Neural cell (in vitro differentiated cells): ENCODE results near the gene CELA3B.
"Not testable (repeated sequence)": the region's sequence is repeated elsewhere in the genome, so short reads cannot be mapped to it uniquely, and the experiment has no call there.

Experiments used
- EP300 ChIP-seq: fragments of 450-650 bp; conservative IDR thresholded peaks from 2 replicates; pipeline ENCODE4 v1.6.1; 2014; ENCODE audit warnings: antibody characterized with exemption, mild to moderate bottlenecking, moderate library complexity; ENCODE audit not compliant: poor library complexity, severe bottlenecking
- EZH2 ChIP-seq: fragments of 200-600, 300-800 bp; shearing (Covaris generic), sonication (generic); IDR thresholded peaks from 2 replicates; pipeline ENCODE4 v1.6.1; 2014; ENCODE audit warnings: antibody characterized with exemption, low read length, borderline replicate concordance, mild to moderate bottlenecking; ENCODE audit not compliant: insufficient read depth, poor library complexity, severe bottlenecking
- MXI1 ChIP-seq: fragments of 450-650 bp; conservative IDR thresholded peaks from 2 replicates; pipeline ENCODE4 v1.6.1; 2014; ENCODE audit warnings: antibody characterized with exemption, mild to moderate bottlenecking; ENCODE audit not compliant: poor library complexity, severe bottlenecking
- POLR2AphosphoS5 ChIP-seq: IDR thresholded peaks from 2 replicates; pipeline ENCODE4 v1.6.1; 2012
- RAD21 ChIP-seq: fragments of 450-650 bp; conservative IDR thresholded peaks from 2 replicates; pipeline ENCODE4 v1.6.1; 2014; ENCODE audit warnings: antibody characterized with exemption, mild to moderate bottlenecking, moderate library complexity
- TAF1 ChIP-seq: IDR thresholded peaks from 2 replicates; pipeline ENCODE4 v1.6.1; 2012; ENCODE audit warnings: low read depth
- TF ChIP-seq, protein P1 (sequence below): fragments of 450-650 bp; IDR thresholded peaks from 2 replicates; pipeline ENCODE4 v1.5.1; 2014; ENCODE audit warnings: antibody characterized with exemption, mild to moderate bottlenecking, moderate library complexity; ENCODE audit not compliant: poor library complexity, severe bottlenecking
- TF ChIP-seq, protein P2 (sequence below): IDR thresholded peaks from 2 replicates; pipeline ENCODE4 v1.6.1; 2012; ENCODE audit warnings: borderline replicate concordance

DNA sequence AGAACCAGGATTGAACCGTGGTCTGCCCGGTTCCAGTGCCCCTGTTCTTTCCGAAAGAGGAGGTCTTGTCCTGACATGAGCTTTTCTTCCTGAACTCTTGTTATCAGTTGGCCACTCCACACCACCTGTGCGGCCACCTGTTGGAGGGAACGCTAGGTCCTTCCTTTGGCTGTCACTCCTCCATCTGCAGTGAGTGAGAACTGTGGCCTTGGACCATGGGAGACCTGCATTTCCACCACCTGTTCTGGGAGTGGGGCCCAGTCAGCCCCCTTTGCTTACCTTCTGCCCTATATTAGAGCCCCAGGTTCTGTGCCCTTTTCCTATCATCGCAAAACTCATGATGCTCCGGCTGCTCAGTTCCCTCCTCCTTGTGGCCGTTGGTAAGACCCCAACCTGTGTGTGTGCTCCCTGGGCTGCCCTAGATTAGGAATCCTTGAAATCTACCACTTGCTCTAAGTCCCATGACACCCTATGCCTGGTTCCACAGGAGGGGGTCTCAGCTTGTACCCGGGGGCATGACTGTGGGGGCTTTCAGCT is at the start of gene CELA3B:
- TF ChIP-seq, protein P1, sequence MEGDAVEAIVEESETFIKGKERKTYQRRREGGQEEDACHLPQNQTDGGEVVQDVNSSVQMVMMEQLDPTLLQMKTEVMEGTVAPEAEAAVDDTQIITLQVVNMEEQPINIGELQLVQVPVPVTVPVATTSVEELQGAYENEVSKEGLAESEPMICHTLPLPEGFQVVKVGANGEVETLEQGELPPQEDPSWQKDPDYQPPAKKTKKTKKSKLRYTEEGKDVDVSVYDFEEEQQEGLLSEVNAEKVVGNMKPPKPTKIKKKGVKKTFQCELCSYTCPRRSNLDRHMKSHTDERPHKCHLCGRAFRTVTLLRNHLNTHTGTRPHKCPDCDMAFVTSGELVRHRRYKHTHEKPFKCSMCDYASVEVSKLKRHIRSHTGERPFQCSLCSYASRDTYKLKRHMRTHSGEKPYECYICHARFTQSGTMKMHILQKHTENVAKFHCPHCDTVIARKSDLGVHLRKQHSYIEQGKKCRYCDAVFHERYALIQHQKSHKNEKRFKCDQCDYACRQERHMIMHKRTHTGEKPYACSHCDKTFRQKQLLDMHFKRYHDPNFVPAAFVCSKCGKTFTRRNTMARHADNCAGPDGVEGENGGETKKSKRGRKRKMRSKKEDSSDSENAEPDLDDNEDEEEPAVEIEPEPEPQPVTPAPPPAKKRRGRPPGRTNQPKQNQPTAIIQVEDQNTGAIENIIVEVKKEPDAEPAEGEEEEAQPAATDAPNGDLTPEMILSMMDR: not testable (repeated sequence)
- TF ChIP-seq POLR2AphosphoS5, EZH2, EP300, TAF1, MXI1, RAD21: not testable (repeated sequence)
- TF ChIP-seq, protein P2, sequence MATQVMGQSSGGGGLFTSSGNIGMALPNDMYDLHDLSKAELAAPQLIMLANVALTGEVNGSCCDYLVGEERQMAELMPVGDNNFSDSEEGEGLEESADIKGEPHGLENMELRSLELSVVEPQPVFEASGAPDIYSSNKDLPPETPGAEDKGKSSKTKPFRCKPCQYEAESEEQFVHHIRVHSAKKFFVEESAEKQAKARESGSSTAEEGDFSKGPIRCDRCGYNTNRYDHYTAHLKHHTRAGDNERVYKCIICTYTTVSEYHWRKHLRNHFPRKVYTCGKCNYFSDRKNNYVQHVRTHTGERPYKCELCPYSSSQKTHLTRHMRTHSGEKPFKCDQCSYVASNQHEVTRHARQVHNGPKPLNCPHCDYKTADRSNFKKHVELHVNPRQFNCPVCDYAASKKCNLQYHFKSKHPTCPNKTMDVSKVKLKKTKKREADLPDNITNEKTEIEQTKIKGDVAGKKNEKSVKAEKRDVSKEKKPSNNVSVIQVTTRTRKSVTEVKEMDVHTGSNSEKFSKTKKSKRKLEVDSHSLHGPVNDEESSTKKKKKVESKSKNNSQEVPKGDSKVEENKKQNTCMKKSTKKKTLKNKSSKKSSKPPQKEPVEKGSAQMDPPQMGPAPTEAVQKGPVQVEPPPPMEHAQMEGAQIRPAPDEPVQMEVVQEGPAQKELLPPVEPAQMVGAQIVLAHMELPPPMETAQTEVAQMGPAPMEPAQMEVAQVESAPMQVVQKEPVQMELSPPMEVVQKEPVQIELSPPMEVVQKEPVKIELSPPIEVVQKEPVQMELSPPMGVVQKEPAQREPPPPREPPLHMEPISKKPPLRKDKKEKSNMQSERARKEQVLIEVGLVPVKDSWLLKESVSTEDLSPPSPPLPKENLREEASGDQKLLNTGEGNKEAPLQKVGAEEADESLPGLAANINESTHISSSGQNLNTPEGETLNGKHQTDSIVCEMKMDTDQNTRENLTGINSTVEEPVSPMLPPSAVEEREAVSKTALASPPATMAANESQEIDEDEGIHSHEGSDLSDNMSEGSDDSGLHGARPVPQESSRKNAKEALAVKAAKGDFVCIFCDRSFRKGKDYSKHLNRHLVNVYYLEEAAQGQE: not testable (repeated sequence)
